ENCODE results near the gene SLC9C2.
A peak's percentile ranks its signal among the peaks of the same experiment; 100 is the strongest.
"Not testable (repeated sequence)": the region's sequence is repeated elsewhere in the genome, so short reads cannot be mapped to it uniquely, and the experiment has no call there.

The SLC9C2 gene

DNA sequence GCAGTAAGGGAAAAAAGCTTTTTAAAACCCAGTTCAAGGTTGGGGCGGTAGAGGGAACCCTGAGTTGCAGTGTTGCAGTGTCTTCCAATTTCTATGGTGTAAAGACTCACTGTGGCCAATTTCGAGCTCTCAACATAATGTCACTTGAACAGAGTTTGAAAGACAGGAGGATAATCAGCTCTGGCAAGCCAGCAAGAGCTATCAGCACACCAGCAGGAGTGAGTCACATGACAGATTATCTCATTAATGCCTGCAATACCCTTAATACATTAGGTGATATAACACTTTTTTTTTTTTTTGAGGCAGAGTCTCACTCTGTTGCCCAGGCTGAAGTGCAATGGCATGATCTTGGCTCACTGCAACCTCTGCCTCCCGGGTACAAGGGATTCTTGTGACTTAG lies 22.8 kb downstream of the SLC9C2 start:
- DNase-seq = no peak

DNA sequence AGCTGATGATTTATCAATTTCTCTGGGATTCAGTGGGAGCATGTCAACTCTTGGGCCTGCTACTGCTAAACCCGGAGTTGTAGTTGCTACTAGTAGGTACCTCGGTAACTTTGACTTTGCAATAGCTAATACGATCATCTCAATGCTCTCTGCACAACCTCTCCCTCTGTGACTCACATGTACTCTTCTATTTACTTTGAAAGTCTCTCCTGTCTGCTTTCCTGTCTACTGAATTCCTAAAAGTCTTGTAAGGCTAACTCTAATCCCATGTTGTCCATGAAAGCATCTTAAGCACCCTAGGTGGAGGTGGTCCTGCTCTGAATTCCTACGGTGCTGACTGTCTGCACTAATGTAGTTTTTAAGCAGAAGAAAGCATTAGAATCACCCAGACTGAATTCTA lies 29.3 kb downstream of the SLC9C2 start:
- DNase-seq = no peak

DNA sequence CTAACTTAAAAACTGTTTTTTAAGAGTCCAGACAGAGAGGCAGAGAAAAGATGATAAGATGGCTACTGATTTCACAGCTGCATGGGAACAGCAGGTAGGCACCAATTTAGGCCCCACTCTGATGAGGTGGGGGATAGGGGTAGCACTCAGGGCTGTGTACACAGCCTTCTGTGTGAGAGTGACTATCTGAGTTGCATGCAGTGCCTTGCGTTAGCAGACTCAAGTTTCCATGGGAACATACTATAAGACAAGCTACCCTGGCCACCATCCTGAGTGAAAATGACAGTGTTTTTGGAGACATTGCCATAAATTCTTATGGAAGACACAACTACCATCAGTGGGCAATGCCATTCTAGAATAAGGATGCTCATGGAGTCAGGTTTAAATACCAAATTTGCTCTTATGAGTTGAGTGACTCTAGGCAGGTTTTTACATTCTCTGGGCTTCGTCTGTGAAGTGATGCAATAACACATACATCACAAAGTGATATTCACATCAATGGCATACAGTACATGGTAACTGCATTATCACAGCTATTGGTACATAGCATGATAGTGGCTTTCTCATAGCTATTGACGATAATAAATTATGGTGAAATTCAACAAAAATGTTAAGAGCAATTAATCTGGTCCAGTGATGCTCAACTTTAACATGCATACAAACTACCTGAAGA lies 30.5 kb downstream of the SLC9C2 start:
- DNase-seq = no peak

DNA sequence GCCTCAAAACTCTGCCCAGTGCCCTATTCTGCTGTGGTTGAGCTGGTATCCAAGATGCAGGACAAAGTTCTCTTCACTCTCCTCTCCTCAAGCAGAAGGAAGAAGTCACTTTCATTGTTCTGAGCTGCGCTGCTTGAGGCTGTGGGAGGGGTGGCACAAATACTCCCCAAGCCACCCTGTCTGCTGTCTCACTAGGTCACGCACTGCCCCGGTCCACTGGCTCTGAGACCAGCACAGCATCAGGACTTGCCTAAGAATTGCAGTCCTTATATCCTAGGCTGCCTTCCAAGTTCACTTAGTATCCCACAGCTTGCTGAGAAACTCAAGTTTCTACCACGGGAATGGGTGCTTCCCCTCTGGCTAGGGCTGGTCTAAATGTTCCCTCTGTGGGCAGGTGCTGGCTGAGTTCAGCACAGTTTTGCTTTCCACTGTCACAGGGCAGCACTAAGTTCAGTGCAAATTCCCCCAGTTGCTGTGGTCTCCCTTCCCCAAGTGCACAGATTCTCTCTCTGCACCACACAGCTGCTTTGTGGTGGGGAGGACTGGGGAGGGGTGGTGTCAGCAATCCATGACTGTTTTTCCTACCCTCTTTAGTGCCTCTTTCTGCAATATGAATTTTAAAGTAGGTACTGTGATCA lies 32.4 kb downstream of the SLC9C2 start:
- no peak for DNase-seq

DNA sequence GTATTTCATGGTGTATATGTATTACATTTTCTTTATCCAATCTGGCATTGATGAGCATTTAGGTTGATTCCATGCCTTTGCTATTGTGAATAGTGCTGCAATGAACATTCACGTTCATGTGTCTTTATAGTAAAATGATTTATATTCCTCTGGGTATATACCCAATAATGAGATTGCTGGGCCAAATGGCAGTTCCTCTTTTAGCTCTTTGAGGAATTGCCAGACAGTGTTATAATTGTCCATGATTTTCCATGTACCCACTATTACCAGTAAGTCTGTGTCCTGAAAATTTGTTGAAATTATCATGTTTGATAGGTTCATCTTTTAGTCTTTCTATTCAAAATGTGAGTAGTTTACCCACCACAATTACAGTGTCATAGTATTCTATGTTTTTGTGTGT lies 34.4 kb downstream of the SLC9C2 start:
- DNase-seq = no peak

DNA sequence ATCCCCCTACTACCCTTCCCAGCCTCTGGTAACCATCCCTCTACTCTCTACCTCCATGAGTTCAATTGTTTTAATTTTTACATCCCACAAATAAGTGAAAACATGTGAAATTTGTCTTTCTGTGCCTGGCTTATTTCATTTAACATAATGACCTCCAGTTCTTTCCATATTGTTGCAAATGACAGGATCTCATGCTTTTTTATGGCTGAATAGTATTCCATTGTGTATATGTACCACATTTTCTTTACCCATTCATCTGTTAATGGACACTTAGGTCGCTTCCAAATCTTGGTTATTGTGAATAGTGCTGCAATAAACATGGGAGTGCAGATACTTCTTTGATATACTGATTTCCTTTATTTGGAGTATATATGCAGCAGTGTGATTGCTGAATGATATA lies 39.0 kb downstream of the SLC9C2 start:
- DNase-seq = not testable (repeated sequence)

DNA sequence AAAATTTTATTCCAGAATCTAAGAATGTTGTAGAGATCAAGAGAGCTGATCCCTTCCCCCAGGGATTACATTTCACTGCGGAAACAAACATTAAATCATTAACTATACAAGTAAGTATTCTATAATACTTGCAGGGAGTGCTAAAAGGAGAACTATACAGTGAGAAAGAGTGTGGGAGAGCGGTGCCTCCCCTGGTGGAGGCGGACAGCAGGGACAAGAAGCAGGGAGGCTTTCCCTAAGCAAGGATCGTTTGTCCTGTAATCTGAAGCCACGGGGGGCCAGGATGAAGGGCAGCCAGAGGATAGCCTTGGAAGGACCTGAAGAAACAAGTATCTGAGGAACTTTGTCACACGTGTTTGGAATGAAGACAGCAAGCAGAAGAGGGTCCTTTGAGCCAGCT lies 40.1 kb downstream of the SLC9C2 start:
- DNase-seq = no peak

DNA sequence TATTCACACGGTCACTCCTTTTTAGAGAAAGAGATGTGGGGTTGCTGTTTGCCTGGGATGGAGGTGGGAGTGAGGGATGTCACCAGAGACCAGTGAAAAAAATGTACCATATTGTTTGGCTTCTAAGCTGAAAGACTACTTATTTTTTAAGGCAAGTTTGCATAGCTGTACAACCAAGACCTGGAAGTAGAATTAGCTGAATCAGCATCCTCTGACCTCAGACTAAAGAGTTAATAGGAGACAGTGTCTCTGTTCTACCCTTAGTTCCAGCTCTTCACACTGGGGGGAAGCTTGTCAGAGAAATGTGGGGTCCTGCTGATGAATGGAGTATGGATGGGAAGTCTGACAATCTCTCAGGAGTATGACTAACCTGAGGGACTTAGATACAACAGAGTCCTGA lies 41.6 kb downstream of the SLC9C2 start:
- no peak for DNase-seq

DNA sequence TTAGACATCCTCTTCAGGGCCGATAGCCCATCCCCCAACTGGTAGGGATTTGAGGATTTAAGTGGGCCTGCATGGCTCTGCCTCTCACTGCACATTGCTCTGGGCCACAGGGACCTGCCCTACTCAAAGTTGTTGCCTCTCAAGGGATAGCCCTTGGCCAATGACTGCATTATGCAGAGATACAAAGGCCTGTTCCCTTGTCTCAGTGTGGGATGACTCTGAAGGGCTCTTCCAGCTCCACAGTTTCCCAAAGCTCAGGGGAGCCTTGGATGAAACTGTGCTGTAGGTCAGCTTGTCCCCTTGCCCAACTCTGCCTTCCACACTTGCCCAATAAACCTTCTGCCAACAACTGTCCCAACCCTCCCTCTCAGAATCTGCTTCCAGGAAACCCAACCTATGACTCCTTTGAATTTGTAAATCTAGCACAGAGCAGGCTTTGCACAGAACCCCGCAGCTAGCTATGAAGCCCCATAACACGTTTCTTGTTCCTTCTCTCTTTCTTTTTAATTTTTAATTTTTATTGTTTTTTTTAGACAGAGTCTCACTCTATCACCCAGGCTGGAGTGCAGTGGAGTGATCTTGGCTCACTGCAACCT lies 42.5 kb downstream of the SLC9C2 start:
- no peak for DNase-seq

DNA sequence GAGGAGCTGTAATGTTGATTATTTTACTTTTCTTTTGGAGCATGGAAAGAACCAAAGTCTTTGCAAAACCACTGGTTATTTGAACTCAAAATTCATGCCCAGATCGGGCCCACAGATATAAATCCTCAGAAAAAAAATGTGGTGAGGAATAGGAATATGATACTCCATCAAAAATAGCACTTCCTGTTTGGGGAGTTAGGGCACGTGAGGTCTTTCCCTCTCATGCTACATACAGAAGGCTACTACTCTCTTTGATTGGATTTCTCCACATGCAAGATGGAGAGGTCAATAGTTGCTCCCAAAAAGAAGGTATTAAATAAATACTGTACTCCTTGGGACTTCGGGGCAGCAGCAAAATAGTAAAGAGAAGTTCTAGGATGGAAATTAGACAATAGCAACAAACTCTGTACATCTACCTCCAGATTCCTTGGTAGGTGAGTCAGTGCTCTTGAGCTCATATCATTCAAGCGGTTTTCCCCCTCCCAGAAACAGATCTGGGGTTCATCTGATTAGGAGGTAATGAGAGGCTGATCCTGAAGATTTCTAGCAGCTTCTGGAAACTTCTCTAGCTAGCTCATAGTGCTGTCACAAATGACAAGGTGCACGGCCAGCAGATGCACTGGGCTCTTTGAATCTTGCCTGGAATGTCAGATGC lies 47.1 kb downstream of the SLC9C2 start:
- DNase-seq = no peak

DNA sequence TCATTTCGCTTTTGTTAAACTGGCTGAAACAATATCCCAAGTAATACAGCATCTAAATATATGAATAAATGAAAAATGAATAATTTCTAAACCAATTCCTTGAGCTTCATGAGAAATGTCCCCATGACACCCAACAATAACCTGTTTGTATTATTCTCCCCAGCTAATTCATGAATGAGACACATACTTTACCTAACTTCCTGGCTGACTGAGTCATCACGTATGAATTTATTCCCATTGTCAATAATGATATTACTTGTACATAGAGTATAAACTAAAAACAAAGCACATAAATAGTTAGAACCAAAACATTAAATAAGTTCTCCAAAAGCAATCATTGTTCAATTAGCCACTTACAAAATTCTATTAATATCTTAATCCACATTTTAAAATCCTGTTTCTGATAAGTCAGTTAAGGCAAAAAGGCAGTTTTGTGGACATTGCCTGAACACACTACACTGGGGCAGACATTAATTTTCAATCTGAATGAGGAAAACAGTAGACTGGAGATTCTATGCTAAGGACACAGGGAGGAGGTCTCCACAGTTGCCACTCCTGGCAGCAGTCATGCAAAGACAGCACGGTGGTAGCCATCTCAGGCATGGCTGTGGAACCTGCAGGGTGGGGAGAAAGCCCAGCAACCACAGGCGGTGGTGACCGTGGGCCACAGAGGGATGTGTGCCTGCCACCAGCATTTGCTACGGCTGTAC lies 48.2 kb downstream of the SLC9C2 start:
- no peak for DNase-seq

DNA sequence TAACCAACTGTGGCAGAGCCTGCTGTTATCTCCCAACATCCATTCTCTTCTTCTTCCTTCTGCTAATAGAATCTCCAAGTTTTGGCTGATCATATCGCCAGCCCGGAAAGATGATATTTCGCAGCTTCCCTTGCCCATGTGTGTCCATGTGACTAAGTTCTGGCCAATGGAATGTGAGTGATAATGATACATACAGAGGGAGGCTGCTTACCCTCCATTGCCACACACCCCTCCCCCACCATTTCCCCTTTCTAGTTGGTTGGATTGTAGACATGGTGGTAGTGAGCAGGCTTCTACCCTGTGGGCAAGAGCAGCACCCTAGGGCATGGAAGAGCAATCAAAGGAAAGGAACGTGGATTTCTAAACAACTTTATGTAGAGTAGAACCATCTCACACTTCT lies 48.8 kb downstream of the SLC9C2 start:
- no peak for DNase-seq

DNA sequence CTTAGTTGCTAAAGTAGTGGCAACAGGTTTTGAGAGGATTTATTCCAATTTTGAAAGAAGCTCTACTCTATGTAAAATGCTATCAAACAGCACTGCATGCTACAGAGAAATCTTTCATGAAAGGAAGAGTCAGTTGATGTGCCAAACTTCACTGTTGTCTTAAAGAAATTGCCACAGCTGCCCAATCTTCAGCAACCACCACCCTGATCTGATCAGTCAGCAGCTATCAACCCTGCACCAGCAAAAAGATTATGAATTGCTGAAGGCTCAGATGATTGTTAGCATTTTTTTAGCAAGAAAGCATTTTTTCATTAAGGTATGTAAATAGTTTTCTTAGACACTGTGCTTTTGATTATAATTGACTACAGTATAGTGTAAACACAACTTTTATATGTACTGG lies 49.6 kb downstream of the SLC9C2 start:
- DNase-seq = no peak

DNA sequence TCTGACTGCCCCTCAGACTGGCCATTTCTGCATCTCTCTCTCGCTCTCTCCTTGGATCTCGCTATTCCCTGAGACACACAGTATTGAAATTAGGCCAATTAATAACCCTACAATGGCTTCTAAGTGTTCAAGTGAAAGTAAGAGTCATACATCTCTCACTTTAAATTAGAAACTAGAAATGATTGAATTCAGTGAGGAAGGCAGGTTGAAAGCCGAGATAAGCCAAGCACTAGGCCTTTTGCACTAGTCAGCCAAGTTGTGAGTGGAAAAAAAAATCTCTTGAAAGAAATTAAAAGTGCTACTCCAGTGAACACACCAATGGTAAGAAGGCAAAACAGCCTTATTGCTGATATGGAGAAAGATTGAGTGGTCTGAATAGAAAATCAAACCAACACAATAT lies 51.2 kb downstream of the SLC9C2 start:
- no peak for DNase-seq

DNA sequence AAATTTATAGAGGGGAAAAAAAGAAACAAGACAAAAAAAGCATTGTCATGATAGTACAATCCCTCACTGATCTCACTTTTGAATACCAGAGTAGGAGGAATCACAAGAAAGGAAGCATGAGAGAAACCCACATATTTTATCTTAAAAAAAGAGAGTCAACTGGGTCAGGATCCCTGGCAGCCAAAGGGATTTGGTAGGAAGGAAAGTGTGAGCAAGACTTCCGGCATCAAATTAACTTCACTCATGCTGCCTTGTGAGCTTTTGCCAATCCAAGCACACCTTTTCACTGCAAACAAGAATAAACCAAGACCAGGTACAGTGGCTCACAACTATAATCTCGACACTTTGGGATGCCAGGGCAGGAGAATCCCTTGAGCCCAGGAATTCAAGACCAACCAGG lies 53.1 kb downstream of the SLC9C2 start:
- DNase-seq = no peak

DNA sequence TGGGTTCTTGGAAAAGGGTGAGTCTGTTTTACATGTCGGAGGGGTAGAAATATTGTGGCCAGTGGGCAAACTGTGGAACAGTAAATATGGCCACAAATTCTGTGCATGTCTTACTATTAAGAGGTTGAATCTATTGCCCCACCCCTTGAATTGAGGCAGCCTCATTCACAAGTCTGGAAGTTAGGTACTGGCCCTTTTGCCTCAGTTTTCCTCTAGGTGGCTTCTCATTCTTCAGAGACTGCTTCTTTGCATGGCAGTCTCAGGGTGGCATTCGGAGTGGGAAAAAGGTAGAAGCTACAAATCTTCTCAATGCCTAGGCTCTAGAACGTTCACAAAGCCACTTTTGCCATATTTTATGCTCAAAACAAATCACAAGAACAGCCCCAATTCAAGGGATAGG lies 57.2 kb downstream of the SLC9C2 start:
- no peak for DNase-seq

DNA sequence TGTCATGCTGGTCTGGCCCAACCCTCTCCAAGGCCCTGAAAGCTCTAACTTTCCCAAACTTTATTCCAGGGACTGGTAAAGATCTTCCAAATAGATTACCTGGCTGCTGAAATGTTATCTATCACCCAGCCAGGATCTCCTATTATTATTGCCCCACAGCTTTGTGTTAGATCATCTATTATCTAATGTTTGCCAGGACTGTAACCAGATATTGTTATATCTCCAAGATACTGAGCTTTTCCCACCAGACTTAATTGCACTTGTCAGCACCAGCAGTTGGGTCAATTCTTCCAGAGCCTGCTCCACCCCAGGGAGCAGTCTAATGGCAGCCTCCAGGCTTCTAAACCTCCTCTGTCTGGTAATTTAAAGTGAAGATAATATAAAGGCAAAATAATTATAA lies 66.6 kb downstream of the SLC9C2 start:
- no peak for DNase-seq

DNA sequence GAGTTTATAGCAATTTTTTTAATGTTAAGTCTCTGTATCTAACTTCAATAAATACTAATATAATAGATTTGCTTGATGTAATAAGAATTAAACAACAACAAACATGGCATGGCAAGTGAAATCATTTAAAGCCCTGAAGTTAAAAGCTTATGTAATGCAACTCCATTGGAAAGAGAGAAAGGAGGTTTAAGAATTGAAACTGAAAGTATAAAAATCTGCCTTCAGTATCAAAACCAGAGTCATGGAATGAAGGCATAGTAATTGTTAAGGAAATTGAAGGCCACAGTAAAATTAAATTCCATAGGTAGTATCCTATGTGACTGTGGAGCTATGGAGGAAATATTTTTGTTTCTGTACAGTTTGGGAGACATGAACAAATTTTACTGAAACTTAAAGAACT lies 70.6 kb downstream of the SLC9C2 start:
- no peak for DNase-seq

DNA sequence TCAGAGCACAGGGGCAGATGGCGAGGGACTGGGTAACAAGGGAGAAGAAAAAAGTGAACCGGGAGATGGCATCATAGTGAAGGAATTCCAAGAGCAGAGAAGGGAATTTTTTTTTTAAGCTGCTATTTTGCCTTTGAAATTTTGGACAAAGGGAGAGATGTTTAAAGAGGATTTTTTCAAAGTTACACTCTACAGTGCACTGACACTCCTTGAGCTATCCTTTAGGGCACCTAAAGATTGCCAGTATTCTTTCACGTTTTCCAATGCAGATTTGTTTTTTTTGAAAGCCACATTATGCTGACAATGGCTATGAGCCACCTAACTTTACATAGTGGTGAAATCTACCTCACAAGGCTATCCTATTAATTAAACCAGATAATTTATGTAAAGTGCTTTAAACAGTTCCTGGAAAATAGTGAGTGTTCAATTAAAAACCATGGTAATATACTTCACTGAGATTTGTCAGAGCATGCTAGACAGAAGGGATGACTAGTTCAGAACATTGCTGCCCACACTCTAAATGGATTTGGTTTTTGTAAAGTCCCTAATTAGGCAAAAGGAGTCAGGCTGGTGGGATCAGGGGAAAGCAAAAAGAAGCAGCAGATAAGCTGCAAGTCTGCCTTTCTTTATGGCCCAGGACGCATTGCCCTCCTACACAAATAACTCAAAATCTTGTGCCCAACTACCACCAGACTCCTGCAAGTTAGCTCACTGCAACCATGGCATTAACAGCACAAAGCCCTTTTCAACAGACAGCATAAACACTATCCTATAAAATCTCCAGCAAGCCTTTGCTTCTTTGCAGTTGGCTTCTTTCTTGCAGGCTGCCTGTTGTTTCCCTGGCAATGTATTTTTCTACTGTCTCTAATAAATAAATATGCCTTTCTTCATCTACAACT lies 71.8 kb downstream of the SLC9C2 start:
- DNase-seq = no peak

DNA sequence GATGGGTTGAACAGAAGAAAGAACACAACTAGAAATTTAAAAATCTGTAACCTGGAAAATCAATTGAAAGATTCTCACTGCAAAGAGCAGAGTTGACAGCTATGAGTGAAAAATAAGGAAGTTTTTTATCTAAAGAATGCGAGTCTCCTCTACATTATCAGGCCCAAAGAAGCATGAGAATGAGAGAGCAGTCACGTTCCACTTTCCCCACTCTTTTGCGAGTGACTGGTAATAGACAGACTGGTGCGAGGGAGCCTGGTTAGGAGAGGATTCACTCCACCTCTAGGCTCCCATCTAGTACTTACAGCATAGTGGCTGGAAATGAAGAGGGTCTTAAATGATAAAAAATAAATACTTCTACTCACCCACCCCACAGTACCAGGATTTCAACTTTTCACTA lies 73.8 kb downstream of the SLC9C2 start:
- no peak for DNase-seq

DNA sequence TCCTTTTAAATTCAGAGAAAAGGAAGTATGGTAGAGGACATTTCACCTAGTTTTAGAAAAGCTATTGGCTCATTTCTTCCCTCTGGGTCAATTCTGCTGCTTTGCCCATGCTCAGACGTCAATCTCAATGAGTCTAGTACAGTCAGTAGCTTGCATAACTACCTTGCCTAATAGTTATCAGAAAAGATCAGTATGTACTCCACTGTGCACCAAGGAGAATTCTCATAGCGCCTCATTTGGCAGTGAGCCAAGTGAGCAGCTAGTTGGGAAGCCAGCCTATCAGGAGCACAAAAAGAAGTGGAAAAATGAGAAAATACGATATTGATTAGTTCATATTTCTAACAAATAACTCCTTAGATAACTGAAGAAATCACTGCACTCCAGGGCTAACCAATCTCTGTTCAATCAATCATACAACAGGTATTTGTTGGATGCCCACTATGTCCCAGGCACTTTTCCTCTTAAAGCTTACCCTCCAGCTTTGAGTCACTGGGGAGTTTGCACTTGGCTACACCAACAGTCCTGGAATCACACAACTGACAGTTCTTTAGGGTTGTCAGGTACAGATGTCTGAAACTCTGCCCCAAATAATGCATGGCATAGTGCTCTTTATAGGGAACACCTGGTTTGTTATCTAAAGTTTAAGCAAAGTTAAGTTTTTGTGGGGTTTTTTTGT lies 75.6 kb downstream of the SLC9C2 start:
- peak; percentile 4 for DNase-seq

DNA sequence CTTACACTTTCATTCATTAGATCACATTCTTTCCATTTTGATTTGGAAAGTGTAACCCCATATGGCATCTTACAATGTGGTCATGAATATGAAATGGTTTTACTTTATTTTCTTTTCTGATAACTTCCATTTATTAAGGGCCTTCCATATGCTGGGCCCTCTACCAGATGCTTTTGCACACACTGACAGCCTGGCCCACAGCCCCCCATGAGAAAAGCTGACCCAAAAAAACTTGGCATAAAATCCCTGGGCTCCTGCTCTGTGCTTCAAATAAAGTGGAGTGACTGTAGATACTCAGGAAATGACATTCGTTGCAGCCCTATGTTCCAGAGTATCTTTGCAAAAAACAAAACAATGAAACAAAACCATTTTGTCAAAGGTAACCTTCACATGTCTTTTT lies 76.9 kb downstream of the SLC9C2 start:
- no peak for DNase-seq
